PC-3 (cell line): ENCODE data around the gene FOXD4L3.
"Not testable (repeated sequence)": the region's sequence is repeated elsewhere in the genome, so short reads cannot be mapped to it uniquely, and the experiment has no call there.

Source experiments
- CTCF ChIP-seq: fragments of 300-600 bp; sonication (generic); conservative IDR thresholded peaks from 2 replicates; pipeline ENCODE4 v1.5.1; 2017; ENCODE audit warnings: antibody characterized with exemption, low read depth, mild to moderate bottlenecking, low read length
- EZH2 ChIP-seq: fragments of 300-600 bp; sonication (generic); IDR thresholded peaks from one replicate; pipeline ENCODE4 v1.6.1; 2017; ENCODE audit warnings: antibody characterized with exemption, mild to moderate bottlenecking, low read length; ENCODE audit not compliant: unreplicated experiment
- EZH2phosphoT487 ChIP-seq: fragments of 300-600 bp; sonication (generic); IDR thresholded peaks from 2 replicates; pipeline ENCODE4 v1.6.1; 2018; ENCODE audit warnings: mild to moderate bottlenecking, antibody characterized with exemption, low read length, borderline replicate concordance

GRCh38 chr9:68307654-68308053 lies 5.0 kb downstream of the FOXD4L3 start:
- not testable (repeated sequence) for TF ChIP-seq CTCF, EZH2, EZH2phosphoT487
